CD1c-positive myeloid dendritic cell (primary cell): ENCODE results near the gene SULT1B1.

ENCODE experiments used
- DNase-seq: peaks from one replicate; pipeline ENCODE4 v3.0.0-alpha.2; 2016; ENCODE audit errors: extremely low spot score

SULT1B1 gene

GRCh38 chr4:69697536-69698242, 62.7 kb downstream of the SULT1B1 start:
- DNase-seq, result no peak

DNA sequence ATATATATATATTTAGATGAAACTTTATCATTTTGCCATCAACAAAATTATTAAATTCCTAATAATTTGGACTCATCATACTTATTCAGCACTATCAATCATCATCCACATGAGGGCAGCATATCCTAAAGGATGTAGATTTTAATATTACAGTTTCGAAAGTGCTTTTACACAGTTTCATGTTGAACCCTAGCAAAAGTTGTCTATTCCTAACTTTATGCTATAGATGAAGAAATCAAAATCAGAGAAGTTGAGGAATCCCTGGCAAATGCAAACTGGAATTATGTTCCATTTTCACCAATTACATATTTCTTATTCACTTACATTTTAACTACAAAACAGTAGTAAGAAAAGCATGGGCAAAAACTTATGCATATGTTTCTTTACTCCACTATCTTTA, 70.8 kb downstream of the SULT1B1 start:
- DNase-seq, result peak; percentile 77

DNA sequence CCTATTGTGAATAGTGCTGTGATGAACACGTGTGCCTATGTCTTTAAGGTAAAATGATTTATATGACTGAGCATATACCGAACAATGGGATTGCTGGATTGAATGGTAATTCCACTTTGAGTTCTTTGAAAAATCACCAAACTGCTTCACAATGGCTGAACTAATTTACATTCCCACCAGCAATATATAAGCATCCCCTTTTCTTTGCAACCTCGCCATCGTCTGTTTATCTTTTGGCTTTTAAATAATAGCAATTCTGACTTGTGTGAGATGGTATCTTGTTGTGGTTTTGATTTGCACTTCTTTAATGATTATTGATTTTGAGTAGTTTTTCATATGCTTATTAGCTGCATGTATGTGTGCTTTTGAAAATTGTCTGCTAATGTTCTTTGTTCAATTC, 75.6 kb downstream of the SULT1B1 start:
- no peak for DNase-seq
